T-helper 1 cell treated with Interleukin-12 subunit alpha and Interleukin-12 subunit beta and Interleukin-4 antibody, amounts not matched to agents 30 μg/mL and 1 μg/mL, for 36 hours (primary cell): ENCODE data around the gene RAPGEF1.
A peak's percentile ranks its signal among the peaks of the same experiment; 100 is the strongest.
"Not testable (repeated sequence)": the region's sequence is repeated elsewhere in the genome, so short reads cannot be mapped to it uniquely, and the experiment has no call there.

Source experiments
- H3K27ac Mint-ChIP-seq: one replicate; pipeline ENCODE4 v1.8.0; 2021; ENCODE audit warnings: mild to moderate bottlenecking, mixed read lengths
- H3K27me3 Mint-ChIP-seq: one replicate; pipeline ENCODE4 v1.8.0; 2021; ENCODE audit warnings: low read depth, mixed read lengths
- H3K36me3 Mint-ChIP-seq: one replicate; pipeline ENCODE4 v1.8.0; 2021; ENCODE audit warnings: low read depth, mixed read lengths
- H3K4me1 Mint-ChIP-seq: one replicate; pipeline ENCODE4 v1.8.0; 2021; ENCODE audit warnings: low read depth, mixed read lengths
- H3K4me3 Mint-ChIP-seq: one replicate; pipeline ENCODE4 v1.8.0; 2021; ENCODE audit warnings: mild to moderate bottlenecking, moderate library complexity, mixed read lengths
- H3K9me3 Mint-ChIP-seq: one replicate; pipeline ENCODE4 v1.8.0; 2021; ENCODE audit warnings: mixed read lengths

Gene RAPGEF1

DNA sequence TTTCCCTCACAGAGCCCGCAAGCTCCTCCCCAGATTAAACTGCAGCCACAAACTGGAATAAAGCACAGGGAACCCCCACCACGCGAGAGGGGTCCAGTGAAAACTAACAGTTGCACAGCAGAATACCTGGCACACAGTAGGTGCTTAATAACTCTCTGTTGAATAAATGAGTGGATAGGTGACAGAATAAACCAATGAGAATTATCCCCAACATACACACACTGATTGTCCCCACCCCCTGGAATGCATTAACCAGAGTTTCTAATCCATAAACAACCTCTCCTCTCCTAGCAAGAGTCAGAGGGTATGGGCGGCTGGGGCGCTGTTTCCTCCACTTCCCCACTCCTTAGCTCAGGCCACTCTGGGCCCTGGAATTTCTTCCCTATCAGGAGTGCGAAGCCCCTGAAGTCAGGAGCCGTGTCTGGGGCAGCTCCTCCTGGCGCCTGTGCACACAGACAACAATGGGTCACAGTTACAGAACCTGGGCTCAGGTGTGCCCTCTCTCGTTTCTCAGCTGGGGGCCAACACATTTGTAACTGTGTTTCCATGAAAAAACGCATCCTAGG, 27.6 kb downstream of the RAPGEF1 start:
- Mint-ChIP-seq H3K36me3 (peaks cover 32% of the 10 kb centered on the region), H3K27ac (no peak overlapping the region), H3K4me3 (no peak overlapping the region), H3K9me3 (no peaks in the 10 kb centered on the region), H3K4me1 (peaks cover 59% of the 10 kb centered on the region), H3K27me3 (no peaks in the 10 kb centered on the region)

- no peaks in the 10 kb centered on the region for H3K27me3 Mint-ChIP-seq
- peaks cover 24% of the 10 kb centered on the region for H3K36me3 Mint-ChIP-seq
- no peaks in the 10 kb centered on the region for H3K9me3 Mint-ChIP-seq
- peaks cover 50% of the 10 kb centered on the region for H3K4me1 Mint-ChIP-seq
- H3K4me3 Mint-ChIP-seq: peak overlapping the region; percentile 55
- H3K27ac Mint-ChIP-seq: peak overlapping the region; percentile 95
Measured at GRCh38 chr9:131709771-131710431, 30.0 kb downstream of the RAPGEF1 start.

GRCh38 chr9:131709010-131709770, 30.7 kb downstream of the RAPGEF1 start:
- peaks cover 54% of the 10 kb centered on the region for H3K4me1 Mint-ChIP-seq
- H3K27ac Mint-ChIP-seq: peak overlapping the region; percentile 95
- H3K4me3 Mint-ChIP-seq: peak overlapping the region; percentile 55
- not testable (repeated sequence) for H3K27me3 Mint-ChIP-seq, H3K9me3 Mint-ChIP-seq
- H3K36me3 Mint-ChIP-seq: peaks cover 20% of the 10 kb centered on the region

DNA sequence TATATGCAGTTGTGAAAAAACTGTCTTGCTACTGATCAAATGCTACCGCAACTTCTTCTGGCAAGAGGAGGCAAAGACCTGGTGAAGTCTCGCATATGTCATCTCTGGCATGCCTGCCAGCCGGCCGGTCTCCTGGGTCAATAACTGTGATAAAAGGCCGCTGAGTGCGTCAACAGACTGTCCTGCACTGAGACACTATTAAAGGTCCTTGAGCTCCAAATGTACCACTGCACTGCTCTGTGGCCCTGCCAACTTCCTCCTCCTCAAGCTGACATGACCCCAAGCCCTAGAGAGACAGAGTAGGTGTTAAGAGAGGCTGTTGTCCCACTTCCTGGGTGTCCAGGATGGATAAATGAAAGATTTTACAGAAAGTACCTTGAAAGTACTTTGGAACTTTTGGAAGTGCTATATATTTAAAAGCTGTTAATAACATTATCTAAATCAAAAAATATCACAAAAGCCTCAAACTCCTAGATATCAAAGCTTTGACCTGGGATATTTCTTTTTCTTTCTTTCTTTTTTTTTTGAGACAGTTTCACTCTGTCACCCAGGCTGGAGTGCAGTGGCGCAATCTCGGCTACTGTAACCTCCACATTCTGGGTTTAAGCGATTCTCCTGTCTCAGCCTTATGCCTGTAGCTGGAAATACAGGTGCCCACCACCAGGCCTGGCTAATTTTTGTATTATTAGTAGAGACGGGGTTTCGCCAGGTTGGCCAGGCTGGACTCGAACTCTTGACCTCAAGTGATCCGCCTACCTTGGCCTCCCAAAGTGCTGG, 31.5 kb downstream of the RAPGEF1 start:
- no peaks in the 10 kb centered on the region for H3K27me3 Mint-ChIP-seq
- peaks cover 17% of the 10 kb centered on the region for H3K36me3 Mint-ChIP-seq
- H3K4me3 Mint-ChIP-seq: no peak overlapping the region
- H3K27ac Mint-ChIP-seq: peak overlapping the region; percentile 80
- peaks cover 57% of the 10 kb centered on the region for H3K4me1 Mint-ChIP-seq
- H3K9me3 Mint-ChIP-seq: no peaks in the 10 kb centered on the region

DNA sequence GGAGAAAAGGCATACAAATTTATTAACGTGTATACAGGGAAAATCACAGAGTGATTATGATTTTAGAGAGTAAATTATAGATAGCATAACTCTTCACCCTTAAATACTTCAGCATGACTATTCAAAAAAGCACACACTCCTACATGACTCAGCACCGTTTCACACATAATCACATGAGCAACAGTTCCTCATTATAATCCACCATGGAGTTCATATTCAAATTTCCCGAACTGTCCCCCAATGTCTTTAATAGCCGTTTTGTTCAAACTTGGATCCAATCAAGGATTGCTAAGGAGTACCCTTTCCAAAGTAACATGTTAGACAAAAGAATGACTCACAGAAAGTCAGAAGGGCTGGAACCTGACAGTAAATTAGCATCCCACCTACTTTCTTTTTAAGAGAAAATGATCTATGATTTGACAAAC, 32.1 kb downstream of the RAPGEF1 start:
- Mint-ChIP-seq H3K36me3 (peaks cover 13% of the 10 kb centered on the region), H3K27ac (peak overlapping the region; percentile 80), H3K4me3 (no peak overlapping the region), H3K4me1 (peaks cover 55% of the 10 kb centered on the region), H3K27me3 (no peaks in the 10 kb centered on the region), H3K9me3 (no peaks in the 10 kb centered on the region)

DNA sequence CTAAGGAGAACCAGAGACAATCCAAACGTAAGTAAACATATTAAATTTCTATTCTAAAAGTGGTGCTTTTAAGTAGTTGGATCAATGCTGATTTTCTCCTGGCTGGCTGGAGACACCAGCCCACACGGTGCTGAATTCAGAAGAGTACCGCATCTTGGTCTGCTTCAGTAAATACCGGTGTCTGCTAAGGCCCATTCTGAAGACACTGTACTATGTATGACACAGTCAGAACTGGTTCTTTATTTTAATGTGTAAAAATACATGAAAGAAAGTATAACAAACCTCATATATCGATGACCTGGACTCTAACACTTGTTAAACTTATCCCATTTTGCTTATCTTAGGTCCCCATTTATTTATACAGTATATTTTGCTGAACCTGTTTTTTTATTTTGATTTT, 32.8 kb downstream of the RAPGEF1 start:
- Mint-ChIP-seq H3K4me3 (no peak overlapping the region), H3K9me3 (no peaks in the 10 kb centered on the region), H3K27me3 (no peaks in the 10 kb centered on the region), H3K27ac (no peak overlapping the region), H3K36me3 (peaks cover 11% of the 10 kb centered on the region), H3K4me1 (peaks cover 51% of the 10 kb centered on the region)

DNA sequence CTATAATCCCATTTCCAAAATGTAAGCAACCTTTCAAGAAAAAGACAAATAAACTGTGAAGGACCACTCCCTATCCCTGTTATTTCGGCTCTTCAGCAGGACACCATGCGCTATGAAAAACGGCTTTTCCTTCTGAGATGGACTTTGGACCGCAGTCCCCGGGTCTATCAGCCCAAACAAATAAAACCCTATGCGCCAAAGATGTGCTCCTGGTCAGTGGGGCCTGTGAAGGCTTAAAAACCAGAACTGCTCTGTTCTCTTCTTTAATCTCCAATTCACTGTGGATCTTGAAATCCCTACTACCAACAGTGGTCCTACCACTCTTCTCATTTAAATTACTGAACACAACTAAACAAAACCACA, 33.3 kb downstream of the RAPGEF1 start:
- Mint-ChIP-seq H3K27me3 (no peaks in the 10 kb centered on the region), H3K36me3 (peaks cover 11% of the 10 kb centered on the region), H3K4me1 (peaks cover 51% of the 10 kb centered on the region), H3K9me3 (no peaks in the 10 kb centered on the region), H3K4me3 (no peak overlapping the region), H3K27ac (no peak overlapping the region)

GRCh38 chr9:131704988-131705387, 34.9 kb downstream of the RAPGEF1 start:
- Mint-ChIP-seq H3K4me3 (no peak overlapping the region), H3K36me3 (peaks cover 8% of the 10 kb centered on the region), H3K27ac (no peak overlapping the region), H3K9me3 (no peaks in the 10 kb centered on the region), H3K4me1 (peaks cover 50% of the 10 kb centered on the region), H3K27me3 (no peaks in the 10 kb centered on the region)

DNA sequence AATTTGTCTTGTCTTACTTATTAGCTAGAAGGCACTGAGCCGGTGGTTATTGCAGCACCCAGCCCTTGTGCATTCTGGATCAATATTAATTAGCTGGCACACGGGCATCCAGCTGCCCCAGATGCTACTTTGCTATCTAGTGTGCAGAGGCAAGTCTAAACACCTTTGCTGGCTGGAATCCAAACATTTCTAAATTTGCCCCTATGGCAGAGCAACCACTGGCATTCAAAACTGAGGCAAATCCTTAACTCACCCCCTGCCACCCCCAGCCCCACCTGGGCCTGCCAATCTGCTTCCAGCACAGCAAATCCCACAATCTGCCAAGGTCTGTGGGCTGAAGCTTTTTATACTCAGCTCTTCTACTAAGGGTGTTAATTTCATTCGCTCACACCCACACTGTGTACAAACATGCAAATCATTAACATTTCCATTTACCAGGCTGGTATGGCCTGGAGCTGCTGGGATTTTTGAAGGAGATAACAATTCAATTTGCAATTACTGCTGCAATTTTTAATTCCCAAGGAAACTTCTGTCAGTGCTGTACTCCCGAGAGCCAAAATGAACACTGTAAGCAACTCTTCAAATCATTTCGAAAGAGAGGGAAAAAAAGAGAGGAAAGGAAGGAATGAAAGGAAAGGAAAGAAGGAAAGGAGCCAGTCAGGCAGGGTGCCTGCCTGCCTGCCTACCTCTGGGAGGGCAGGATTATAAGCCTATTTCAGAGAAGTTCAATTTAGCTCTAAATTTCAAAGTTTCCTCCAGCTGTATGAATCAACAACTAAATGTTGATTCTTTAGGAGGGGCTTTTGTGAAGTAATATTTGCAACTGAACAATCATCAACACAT, 35.5 kb downstream of the RAPGEF1 start:
- Mint-ChIP-seq H3K4me3 (no peak overlapping the region), H3K27me3 (no peaks in the 10 kb centered on the region), H3K4me1 (peaks cover 49% of the 10 kb centered on the region), H3K27ac (peak overlapping the region; percentile 56), H3K36me3 (peaks cover 12% of the 10 kb centered on the region), H3K9me3 (no peaks in the 10 kb centered on the region)

DNA sequence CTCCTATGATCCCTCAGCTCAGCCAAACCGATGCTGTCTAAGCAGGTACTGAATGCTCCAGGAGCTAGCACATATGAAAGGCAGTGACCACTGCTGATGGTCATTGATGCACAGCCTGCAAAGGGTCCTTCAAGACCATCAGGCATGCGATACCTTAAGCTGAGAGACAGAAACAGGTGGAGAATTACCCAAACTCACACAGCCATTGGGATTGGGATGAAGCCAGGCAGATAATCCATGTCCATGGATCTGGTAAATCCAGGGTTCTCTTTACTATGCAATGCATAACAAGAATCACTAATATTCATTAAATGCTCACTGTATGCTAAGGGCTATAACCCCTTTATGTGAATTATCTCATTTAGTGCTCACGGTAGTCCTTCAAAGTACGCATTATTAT, 36.2 kb downstream of the RAPGEF1 start:
- Mint-ChIP-seq H3K27ac (no peak overlapping the region), H3K27me3 (no peaks in the 10 kb centered on the region), H3K9me3 (no peaks in the 10 kb centered on the region), H3K4me3 (no peak overlapping the region), H3K36me3 (peaks cover 13% of the 10 kb centered on the region), H3K4me1 (peaks cover 49% of the 10 kb centered on the region)

GRCh38 chr9:131702911-131703310, 37.0 kb downstream of the RAPGEF1 start:
- Mint-ChIP-seq H3K4me3 (no peak overlapping the region), H3K27ac (no peak overlapping the region), H3K27me3 (no peaks in the 10 kb centered on the region), H3K4me1 (peaks cover 45% of the 10 kb centered on the region), H3K36me3 (peaks cover 9% of the 10 kb centered on the region), H3K9me3 (no peaks in the 10 kb centered on the region)

- no peak overlapping the region for H3K4me3 Mint-ChIP-seq
- H3K27me3 Mint-ChIP-seq: no peaks in the 10 kb centered on the region
- H3K4me1 Mint-ChIP-seq: peaks cover 45% of the 10 kb centered on the region
Measured at GRCh38 chr9:131701789-131702337, 38.0 kb downstream of the RAPGEF1 start.

GRCh38 chr9:131701436-131701781, 38.5 kb downstream of the RAPGEF1 start:
- H3K27ac Mint-ChIP-seq: no peak overlapping the region
- H3K4me1 Mint-ChIP-seq: peaks cover 45% of the 10 kb centered on the region
- H3K9me3 Mint-ChIP-seq: no peaks in the 10 kb centered on the region

More at GRCh38 chr9:131701789-131702337, 38.0 kb downstream of the RAPGEF1 start:
- Mint-ChIP-seq H3K9me3 (no peaks in the 10 kb centered on the region), H3K36me3 (peaks cover 5% of the 10 kb centered on the region), H3K27ac (no peak overlapping the region)

More at GRCh38 chr9:131701436-131701781, 38.5 kb downstream of the RAPGEF1 start:
- H3K27me3 Mint-ChIP-seq: no peaks in the 10 kb centered on the region
- peaks cover 5% of the 10 kb centered on the region for H3K36me3 Mint-ChIP-seq
- H3K4me3 Mint-ChIP-seq: no peak overlapping the region
